Amniotic epithelial cell (primary cell): ENCODE results near the gene DUSP3.

Source experiments
- DNase-seq: peaks from one replicate; pipeline ENCODE4 v3.0.0-alpha.2; 2010; ENCODE audit warnings: low read depth

DUSP3 gene

DNA sequence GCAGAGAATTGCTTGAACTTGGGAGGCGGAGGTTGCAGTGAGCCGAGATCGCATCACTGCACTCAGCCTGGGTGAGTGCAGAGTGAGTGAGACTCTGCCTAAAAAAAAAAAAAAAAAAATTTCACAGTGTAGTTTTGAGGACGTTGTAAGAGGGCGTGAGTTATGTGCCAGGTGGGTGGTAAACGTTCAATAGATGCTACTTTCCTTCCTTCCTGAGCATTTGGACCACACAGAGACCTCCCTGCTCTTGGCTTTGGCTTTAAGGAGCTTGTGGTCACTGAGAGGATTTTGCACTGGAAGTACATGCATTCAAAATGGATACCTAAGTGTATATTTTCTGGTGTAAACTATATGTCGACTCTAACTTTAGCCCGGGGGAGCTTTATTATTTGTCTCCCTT lies 50.7 kb downstream of the DUSP3 start:
- no peak for DNase-seq

DNA sequence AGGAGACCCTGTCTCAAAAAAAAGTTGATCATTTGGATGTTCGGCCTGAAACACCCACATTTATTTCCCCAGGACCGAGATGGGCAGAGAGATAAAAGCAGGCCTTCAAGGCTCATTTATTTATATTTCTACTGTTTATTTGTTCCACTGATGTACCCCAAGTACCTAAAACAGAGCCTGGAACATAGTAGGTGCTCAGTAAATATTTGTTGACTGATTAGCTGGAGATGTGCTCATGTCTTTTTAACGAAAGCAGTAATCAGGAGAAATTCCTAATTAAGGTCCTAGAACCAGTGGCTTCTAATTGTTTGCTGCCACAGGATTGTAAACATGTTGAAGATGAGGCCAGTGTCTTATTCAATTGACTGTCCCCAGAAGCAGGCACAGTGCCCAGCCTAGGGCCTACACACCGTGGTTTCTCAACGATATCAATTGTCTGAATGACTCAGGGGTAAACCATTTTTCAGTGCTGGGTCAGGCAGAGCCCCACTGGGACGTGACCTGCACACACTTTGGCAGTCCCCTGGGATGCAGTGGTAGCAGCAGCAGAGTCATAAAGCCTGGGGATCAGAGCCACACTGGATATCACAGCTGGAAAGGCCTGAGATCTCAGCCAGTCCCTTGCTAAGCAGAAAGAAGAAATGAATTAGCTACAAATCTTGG lies 54.9 kb downstream of the DUSP3 start:
- DNase-seq = peak; percentile 40

DNA sequence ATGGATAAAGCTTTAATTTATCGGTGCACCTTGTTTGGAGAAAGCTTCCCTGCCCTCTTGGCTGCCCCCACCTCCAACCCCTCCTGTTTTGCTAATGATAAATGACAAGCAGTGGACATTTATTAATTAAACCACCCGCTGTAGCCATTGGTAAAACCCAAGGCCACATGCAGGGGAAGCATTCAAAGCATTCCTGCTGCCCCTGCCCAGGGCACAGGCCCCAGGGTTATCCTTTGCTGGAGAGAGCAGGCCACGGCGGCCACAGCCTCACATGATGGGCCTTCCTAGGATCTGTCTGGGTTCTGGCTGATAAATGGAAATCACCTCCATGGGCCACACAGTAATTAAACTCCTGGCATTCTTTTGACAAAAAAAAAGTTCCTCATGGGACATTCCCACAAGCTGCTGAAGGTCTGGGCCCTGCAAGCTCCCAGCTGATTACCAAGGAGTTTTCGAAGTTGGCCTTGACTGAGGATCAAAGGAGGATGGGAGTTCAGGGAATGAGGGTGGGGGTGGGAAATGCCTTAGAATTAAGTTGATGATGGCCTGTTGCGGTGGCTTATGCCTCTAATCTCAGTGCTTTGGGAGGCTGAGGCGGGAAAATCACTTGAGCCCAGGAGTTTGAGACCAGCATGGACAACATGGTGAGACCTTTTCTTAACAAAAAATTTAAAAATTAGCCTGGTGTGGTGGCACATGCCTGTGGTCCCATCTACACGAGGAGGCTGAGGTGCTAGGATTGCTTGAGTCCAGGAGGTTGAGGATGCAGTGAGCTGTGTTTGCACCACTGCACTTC lies 55.7 kb downstream of the DUSP3 start:
- no peak for DNase-seq

DNA sequence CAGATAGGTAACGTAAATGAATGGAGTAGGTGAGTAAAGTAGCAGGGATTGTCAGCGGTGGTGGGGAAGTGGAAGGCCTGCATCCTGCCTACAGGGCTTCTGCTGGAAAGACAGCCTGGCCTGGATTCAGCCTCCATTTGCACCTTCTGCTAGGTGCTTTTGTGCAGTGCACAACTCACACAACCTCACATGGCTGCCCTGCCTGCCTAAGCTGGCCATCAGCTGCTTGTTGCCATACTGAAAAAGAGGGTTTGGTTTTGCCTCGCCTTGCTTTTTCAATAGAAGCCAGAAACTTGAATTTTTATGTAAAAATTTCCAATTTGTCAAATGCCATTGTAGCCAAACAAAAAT lies 56.5 kb downstream of the DUSP3 start:
- DNase-seq = no peak

DNA sequence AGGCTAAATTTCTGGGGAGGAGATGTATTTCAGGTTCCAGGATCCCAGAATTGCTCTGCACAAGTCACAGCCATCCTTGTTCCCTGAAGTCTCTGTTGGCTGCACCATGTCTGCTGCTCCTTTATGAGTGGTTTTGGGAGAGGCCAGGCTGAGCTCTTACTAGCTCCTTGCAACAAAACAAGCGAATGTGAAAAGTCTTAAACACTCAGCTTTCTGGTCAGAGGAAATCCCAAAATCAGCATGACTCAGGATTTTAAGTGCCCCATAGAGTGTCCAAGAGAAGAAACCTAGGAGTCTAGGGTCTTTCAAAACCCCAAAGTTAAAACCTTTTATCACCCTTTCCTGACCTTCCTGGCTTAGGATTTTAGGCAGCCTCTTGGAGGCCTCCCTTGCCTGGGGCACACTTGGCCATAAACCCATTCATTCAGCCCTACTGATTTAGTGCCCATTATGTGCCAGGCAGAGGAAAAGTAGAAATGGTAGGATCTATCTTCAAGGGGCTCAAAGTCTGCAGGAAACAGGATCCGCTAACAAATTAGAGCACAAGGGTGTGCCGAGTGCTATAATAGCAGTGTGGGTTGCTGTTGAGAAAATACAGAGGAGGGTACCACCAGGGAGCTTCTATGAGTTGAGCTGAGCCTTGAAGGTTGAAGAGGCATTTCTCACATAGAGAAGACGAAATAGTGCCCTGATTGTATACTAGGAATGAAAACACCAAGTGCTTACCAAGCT lies 57.1 kb downstream of the DUSP3 start:
- no peak for DNase-seq

DNA sequence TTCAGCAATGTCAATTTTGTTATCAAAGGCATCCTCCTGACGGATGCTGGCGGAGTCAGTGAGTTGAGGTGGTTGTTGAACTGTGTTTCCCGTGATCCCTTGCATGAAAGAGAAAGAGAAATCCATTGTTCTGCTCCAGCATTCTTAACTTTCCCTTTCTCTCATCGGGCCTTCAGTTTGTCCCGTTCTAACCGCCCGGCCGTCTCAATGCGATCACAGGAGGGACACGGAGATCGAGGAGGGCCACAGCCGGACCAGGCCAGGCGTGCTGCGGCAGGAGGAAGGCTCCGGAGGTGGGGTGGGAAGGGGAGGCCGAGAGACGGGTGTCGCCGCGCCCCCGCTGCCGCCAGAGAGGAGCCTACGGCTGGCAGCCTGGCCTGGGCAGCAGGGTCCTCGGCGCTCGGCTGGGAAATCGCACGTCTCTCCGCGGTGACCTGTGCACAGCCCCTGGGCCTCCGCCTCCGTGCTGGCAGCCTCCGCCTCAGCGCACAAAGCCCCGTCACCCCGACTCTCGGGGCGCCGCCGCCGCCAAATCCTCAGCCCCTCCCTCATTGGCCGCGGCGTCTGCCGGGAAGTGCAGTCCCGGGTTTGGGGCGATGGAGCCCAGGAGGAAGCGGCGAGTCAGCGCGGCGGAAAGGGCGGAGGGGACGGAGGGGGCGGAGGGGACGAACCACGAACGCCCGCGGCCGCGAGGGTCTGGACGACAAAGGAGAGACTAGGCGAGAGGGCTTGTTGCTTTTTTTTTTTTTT lies 58.3 kb downstream of the DUSP3 start:
- peak; percentile 50 for DNase-seq

DNA sequence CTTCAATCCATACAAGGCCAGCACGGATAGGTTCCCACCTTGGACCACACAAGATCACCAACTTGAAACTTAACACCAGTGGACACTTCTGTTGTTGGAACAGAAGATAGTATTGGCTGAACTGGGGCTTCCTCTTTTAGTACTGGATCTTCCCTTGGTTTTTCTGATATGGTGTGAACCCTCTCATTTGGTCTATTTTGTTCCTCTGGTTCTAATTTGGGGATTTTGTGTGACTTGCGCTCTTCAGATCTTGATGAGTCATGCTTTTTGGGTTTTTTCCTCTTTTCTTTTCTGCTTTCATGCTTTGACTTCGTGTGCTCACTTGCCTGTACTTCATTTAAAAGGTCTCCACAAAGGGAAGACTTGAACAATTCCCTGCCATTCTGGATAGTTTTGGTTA lies 59.2 kb downstream of the DUSP3 start:
- no peak for DNase-seq

DNA sequence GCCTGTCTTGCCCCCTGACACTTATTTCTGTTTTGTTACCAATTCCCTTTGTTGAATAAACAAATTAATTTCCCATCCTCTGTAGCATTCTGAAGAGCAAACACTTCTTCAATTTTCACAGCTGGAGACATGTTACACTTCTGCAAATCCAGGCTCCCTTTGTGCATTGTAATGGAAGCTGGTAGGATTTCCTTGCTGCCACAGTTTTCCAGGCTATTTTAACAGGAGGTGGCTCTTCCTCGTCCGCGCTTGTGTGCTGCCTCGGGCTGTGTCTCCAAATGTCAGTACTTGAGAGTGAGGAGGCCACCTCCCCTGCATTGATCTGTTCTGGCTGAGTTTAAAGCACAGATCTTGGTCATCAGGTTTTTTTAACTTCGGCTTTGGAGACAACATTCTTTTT lies 60.2 kb downstream of the DUSP3 start:
- no peak for DNase-seq

DNA sequence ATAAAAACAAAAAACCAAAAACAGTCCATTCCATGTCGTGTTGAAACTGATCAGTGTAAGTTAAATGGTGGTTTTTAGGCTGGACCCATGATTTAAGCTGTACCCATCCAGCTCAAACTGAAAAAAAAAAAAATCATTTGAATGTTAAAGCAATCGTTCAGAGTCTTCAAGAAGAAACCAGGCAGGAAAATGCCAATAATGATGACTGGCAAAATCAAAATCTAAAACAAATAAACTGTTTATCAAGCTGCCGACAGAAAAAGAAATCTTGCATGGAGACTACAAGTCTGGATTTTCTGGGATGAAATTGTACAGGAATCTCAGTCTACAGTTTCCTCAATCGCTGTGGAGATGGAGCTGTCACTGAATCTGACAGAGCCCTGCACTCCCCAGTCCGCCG lies 60.9 kb downstream of the DUSP3 start:
- DNase-seq = no peak
